ENCODE data around the gene DEF6.

DEF6 gene, protein sequence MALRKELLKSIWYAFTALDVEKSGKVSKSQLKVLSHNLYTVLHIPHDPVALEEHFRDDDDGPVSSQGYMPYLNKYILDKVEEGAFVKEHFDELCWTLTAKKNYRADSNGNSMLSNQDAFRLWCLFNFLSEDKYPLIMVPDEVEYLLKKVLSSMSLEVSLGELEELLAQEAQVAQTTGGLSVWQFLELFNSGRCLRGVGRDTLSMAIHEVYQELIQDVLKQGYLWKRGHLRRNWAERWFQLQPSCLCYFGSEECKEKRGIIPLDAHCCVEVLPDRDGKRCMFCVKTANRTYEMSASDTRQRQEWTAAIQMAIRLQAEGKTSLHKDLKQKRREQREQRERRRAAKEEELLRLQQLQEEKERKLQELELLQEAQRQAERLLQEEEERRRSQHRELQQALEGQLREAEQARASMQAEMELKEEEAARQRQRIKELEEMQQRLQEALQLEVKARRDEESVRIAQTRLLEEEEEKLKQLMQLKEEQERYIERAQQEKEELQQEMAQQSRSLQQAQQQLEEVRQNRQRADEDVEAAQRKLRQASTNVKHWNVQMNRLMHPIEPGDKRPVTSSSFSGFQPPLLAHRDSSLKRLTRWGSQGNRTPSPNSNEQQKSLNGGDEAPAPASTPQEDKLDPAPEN

DNA sequence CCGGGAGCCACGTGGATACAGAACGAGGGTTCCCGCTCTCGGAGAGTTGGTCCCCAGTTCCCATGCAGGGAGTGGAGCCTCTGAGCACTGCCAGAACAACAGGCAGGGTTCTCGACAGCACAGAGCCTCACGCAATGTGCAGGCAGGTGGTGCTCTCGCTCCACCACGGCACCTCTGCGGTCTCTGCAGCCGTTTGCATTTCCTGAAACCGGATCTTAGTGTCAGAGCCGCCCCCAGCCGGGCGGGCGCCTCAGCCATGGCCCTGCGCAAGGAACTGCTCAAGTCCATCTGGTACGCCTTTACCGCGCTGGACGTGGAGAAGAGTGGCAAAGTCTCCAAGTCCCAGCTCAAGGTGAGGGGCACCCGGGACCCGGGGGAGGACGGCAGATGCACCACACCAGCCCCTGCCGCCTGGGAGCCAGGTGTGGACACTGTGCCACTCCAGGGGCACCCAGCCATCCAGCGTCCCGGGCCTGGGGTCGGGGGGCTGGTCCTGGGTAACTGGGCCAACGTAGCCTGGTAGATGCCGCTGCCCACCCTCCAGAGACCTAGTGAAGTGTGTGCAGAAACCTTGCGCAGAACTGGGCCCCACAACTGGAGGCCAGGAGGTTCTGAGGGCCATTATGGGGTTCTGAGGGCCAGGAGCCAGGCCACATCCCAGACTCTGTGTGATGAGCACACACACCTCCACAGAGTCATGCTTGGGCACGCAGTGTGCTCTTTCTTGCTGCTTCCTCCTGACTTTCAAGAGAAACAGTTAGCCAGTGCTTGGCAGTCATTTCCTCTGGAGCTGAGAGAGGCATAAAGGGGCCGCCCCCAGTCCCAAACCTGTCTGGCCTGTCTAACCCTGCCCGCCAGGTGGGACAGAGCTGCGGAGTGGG, at the start of gene DEF6:
Gene DEF6, plus strand, starts transcription at position 218 of the 881 bp plus-strand sequence. Its CDS starts 39 bp downstream, at position 257.
- DNase-seq: peak; percentile 83

DNA sequence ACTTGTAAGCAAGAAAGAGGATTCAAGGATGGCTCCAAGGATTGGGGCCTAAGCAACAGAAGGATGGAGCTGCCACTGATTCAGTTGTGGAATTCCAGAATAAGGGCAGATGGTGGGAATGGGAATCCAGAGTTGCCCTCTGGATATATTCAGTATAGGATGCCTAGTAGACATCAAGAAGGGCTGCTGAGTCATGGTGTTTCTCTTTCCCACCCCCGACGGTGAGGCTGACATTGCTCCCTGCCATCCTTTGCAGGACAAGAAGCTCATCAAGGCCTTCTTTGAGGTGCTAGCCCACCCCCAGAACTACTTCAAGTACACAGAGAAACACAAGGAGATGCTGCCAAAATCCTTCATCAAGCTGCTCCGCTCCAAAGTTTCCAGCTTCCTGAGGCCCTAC, 49.3 kb upstream of the DEF6 start:
- DNase-seq: no peak

DNA sequence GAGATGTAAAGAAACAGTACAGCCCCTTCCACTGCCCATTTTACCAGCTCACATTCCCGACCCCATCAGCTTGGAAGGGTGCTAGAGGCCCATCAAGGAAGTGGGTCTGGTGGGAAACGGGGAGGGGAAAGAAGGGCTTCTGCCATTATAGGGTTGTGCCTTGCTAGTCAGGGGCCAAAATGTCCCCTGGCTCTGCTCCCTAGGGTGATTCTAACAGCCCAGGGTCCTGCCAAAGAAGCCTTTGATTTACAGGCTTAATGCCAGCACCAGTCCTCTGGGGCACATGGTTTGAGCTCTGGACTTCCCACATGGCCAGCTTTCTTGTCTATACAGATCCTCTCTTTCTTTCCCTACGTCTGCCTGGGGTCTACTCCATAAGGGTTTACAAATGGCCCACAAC, 48.7 kb upstream of the DEF6 start:
- no peak for DNase-seq

DNA sequence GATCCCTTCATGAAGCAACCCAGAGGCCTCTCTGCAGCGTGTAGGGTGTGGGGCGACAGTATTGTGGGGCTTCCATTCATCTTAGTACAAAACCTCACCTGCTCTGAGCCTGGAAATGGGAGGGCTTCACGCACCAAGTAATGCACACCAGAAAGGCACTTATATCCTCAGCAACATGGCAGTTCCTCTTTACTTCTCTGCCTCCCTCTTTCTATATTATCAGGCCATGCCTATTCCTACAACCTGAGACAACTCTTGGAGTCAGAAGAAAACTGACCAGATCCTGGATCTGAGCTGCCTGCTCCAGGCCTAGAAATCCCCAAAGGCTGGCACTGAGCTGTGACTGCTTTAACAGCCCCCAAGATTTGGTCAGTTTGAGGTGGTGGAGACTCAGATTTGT, 45.7 kb upstream of the DEF6 start:
- DNase-seq: no peak

DNA sequence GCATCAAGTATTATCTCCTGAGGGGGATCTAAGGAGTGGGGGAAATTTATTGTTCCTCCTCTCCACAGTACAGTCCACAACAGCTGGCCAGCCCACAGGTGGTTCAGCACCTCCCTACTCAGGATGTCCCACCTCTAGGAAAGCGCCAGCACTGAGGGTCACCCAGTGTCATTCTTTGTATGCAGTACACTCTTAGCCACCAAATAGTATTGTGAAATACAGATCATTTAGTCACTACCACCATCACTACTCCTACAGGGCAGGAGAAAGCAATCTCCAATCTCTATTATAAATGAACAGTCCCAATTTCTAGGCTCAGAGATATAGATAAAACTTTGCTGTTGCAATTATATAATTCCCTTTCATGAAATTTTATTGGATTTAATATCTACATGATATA, 44.4 kb upstream of the DEF6 start:
- no peak for DNase-seq

DNA sequence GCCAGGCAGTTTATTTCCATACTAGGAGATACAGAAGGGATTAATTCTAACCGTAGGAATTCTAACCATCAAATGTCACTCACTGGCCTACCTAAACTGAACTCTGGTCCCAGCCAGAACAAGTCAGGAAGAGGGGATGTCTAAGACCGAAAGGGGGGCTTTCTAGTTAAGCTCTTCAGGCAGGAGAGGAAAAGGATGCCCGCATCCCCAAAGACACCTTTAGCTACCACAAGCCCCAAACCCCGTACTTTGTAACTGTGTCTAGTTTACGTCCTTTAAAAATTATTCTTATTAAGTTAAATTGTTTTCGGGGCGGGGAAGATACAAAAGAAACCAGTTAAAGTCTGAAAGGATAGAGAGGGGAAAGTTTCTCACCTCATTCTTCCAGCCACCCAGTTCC, 39.3 kb upstream of the DEF6 start:
- DNase-seq: no peak

DNA sequence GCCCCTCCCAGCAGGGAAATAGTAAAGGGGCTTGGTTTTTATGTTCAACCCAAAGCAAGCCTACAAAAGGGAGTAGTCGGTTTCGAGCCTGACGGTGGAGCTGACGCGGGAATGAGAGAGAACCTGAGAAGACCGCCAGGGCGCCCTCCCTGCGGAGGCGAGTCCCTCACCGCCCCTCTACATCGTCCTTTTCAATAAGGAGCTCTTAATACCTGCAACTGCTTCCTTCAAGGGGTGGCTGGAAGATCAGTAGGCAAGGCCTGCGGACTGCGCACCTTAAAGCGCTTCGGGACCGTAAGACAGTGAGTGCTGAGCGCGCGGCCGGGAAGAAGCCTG, 38.8 kb upstream of the DEF6 start:
- peak; percentile 43 for DNase-seq

DNA sequence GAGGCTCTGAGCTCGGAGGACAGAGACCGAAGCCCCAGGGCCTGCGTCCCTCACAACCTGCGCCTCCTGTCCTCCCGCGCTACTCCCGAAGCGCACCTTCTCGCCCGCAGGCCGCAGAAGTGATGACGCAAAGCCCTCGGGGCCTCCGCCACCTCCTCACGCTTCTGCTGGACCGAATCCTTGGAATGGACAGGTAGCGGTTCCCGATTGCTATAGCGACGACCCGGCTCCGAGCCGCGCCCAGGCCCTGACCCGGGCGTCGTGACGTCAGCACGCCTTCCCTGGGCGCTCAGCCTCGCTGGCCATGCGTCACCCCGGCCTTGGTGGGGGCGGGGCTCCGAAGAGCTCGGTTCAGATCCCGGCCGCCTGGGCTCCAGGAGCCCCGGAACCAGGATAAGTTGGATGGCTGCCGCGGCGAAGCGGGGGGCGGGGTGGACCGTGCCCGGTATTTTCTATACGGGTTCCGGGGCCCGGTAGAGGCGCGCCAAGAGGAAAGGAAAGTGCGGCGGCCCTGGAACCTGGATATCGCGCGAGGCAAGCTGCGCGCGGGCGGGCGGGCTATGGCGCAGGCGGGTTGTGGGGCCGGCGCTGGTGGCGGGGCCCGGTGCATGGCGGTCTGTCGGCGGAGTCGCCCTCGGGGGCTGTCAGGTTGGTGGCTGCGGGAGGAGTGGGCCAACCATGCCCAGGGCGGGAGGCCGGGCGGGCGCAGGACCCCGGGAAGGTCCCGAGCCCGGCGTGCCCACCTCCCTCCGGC, 38.2 kb upstream of the DEF6 start, which contains the start of gene ZNF76:
Gene ZNF76, plus strand, starts transcription at position 542 of the 754 bp plus-strand sequence. CDS start 21,417 bp downstream, outside the sequence.
- peak; percentile 96 for DNase-seq

DNA sequence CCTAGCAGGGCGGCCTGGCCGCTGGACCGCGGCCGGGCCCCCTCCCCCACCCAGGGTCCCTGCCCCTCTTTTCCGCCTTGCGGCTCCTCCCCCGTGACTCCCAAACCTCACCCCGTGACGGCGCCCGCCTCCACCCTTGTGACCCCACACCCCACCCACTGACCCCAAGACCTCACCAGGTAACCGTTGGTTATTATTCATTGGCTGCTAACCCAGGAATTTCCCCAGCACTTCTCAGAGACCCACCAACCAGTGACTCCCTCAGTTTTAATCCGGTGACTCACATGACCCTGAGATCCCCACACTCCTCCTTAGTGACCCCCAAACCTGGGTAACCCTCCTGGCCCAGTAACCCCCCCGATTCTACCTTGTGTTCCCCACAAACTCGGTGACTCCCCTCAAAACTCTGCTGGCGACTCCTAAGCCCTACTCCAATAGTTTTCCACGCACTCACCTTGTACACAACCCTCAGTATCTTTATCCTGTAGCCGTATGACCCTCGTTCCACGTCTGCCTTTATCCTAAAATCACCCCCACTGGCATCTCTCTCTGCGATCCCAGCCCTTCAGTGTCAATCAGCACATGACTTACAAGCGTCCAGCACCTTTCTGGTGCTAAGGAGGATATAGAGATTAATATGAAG, 37.5 kb upstream of the DEF6 start:
- DNase-seq: peak; percentile 62

DNA sequence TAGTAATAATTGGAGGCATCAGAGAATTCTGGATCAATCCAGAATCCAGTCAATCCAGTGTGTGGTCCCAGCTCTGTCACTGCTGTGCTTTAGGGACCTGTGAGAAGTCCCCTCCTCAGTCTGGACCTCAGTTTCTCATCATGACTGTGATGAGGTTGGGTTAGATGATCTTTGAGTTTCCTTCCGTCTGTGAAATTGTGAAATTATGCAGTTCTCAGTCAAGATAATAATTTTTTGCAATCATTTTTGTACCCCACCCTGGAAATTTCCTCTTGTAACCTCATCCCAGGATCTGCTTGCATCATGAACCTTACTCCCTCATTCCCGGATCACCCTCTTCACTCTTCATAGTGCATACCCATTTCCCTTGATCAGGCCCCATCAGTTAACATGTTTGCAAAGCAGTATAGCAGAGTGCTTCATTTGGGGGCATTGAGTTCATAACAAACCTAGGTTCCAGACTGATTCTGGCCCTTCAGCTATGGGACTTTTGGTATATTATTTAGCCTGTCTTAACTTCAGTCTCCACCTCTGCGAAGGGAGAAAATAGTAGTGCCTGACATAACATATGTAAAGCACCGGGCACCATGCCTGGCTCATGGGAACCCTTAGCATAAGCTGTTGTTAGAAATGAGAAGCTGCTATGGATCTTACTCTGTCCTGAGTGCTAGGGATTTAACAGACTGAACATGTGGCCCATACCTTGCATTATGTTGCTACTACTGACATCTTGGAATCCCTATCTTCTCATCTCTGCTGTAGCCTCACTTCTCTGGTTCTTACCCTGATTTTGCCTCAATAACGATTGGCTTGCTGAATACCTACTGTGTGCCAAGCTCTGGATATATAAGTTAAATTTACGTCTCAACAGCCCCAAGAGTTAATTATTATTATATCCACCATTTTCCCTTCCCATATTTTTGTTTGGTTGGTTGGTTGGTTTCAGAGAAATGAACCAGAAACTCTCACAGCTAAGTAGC, 36.7 kb upstream of the DEF6 start:
- DNase-seq: no peak

DNA sequence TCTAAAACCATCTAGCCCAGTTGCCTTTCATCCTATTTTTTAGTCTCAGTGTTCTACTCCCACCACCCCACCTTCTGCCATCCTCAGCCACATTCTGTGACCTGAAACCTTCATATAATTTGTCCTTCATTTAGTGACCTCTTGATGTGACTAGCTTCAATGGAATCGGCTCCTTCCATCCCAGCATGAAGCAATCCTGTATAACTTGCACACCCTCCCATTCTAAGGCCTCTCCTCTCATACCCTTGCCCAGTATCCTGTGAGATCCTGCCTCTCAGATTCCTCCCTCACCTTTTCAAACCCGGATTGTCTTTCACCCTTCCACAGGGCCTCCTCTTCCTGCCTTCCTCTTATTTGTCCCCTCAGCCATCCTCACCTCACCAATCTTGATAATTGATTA, 35.0 kb upstream of the DEF6 start:
- no peak for DNase-seq

DNA sequence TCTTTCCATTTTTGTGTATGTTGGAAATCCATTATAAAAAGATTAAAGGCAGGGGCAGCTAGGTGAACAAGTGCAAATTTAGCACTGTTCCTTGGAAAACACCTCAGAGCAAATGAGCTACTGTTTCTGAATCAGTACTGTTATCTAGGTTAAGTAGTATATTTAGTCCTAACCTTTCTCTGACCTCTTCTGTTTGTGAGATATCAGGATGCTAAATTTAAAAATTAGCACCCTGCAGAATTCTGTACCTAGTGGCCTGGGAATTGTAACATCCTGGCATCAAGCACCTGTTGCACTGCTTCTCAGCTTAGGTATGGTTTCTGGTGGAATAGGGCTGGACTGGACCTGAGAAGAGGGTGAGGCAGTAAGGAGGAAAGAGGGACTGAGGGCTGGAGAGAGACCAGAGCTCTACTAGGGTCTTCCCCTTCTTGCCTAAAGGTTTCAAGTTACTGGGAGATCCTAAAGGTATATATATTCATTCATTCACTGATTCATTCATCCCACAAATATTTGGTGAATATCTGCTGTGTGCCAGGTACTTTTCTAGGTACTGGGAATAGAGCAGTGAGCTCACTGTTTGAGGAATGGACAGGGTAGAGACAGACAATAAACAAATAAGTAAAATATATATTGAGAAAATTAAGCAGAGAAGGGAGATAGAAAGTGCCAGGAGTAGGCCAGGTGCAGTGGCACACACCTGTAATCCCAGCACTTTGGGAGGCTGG, 32.9 kb upstream of the DEF6 start:
- no peak for DNase-seq

DNA sequence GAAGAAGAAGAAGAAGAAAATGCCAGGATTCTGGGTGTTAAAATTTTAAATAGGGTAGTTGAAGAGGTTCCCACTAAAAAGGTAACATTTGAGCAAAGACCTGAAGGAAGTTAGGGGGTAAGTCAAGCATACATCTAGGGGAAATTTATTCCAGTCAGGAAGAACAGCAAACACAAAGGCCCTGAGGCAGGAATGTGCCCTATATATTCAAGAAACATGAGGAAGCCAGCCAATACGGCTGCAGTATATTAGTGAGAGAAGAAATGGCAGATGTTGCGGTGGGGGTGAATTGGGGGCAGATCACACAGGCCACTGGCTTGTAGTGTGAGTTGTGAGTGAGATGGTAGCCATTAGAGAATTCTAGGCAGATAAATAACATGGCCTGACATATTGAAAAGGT, 32.1 kb upstream of the DEF6 start:
- DNase-seq: no peak

DNA sequence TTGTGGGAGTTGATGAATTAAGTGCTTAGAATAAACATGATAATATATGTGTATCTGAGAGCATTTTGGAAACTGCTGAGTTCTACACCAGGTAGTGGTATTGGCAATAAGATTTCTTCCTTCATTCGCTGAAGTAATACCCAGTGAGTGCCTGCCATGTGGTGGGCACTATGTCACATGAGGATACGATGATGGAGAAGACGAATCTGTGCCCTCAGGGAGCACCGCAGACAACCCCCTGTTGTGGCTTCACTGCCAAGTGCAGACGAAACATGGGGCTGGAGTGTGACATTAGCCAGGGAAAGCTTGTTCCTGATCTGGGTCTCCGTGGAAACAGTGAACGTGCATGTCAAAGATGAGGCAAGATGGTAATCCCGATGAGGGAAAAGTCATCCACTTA, 30.2 kb upstream of the DEF6 start:
- DNase-seq: no peak

DNA sequence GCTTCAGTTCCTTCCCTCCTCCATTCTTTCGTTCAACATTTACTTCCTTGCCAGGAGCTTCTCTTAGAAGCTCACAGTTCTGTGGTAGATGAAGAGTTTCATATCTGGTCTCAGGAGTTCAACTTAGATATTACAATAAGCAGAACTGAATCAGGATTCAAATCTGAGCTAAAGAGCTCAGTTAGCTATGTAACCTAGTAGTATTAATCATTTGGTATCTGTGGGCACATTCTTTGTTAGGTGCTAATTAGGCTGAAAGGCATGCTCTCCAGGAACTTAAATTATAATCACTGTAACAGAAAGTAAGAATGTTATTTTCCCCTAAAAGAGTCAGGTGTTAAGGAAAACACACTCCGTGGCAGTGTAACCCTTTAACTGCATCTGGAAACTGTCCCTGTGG, 29.7 kb upstream of the DEF6 start:
- no peak for DNase-seq

DNA sequence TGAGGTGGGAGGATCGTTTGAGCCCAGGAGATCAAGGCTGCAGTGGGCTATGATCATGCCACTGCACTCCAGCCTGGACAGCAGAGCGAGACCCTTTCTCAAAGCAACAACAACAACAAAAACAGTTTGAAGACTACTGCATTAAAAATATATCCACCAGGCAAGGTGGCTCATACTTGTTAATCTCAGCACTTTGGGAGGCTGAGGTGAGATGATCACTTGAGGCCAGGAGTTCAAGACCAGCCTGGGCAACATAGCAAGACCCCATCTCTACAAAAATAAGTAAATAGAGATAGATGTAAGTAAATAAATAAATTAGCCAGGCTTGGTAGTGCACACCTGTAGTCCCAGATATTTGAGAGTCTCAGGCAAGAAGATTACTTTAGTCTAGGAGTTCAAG, 25.6 kb upstream of the DEF6 start:
- DNase-seq: no peak

DNA sequence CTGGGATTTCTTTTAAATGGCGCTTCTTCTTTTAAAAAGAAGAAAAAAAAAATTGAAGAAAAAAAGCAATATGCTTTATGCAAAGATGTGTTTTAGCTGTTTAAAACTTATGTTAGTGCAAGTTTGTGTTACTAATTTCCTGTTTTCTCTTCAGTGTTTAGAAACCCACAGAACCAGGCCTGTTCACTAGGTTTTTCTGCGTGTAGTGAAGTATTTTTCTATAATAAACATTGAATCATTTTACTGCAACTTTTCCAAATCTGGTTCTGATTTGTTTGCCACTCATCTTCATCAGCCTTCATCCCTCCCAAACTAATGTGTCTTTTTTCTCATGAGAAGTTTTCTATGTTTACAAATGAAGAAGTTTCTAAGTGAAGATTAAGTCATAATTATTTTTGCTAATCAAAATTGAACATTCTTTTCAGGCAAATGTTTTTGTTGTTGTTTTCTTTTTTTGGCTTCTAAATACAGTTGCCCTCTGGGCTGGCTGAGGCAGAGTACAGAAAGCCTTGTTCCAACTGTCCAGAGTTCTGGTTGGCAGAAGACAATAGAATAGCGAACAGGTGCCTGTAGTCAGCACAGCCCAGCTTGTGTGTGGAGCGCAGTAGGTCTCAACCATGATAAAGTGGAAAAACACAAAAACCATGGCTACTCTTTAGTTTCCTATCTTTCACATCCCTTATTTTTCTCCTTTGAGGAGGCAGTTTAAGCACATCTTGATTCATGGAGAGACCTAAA, 23.6 kb upstream of the DEF6 start:
- DNase-seq: no peak

DNA sequence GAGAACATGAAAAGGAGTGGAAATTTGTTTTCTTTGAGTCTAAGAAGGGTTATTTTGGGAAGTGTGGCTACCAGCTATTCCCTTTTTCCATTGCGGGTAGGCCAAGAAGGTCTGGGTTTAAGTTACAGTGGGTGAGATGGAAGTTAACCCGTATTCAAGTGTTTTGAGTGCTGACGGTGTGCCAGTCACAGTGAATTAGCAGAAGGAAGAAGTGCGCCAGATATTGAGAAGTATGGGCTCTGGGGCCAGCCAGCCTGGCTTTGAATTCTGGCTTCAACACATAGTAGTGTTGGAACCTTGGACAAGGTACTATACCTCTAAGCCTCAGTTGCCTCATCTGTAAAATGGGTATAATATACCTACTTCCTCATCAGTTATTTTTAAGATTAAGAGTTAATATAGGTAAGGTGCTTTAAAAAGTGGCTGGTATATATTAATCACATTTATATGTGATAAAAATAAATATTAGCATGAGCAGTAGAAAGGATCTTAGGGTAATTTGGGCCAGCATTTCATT, 21.8 kb upstream of the DEF6 start:
- DNase-seq: no peak

DNA sequence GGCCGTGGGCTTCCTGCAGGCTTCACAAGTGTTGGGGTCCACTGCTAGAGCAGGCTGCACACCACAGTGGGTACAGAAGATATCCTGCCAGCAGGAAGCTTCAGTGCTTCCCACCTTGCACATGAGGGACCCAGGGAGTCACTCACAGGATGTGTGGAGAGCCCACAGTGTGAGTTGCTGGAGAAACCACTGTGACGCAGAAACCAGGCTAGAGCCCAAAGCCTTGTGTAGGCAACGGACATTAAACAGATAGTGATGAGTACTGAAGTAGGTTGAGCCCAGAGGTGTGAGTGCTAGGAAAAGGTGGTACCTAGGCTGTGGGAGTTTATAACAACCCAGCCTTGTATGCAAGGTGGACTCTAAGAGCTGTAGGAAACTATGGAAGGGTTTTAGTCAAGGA, 18.9 kb upstream of the DEF6 start:
- no peak for DNase-seq

Measured in NCI-H2029 (cell line).